LNCAP (cell line): ENCODE results near the gene MOGAT2.

Experiments used
- CTCF ChIP-seq: fragments of 450-650 bp; IDR thresholded peaks from 2 replicates; pipeline ENCODE4 v1.5.1; 2017; ENCODE audit warnings: mild to moderate bottlenecking

The MOGAT2 gene

GRCh38 chr11:75760243-75760642 is 42.6 kb downstream of the MOGAT2 start:
- TF ChIP-seq CTCF, result no peak

- no peak for TF ChIP-seq CTCF
Observed at GRCh38 chr11:75760710-75761493, 43.3 kb downstream of the MOGAT2 start.

- no peak for TF ChIP-seq CTCF
Observed at GRCh38 chr11:75762158-75762557, 44.5 kb downstream of the MOGAT2 start.

- no peak for TF ChIP-seq CTCF
Observed at GRCh38 chr11:75762885-75763284, 45.2 kb downstream of the MOGAT2 start.

- no peak for TF ChIP-seq CTCF
Observed at GRCh38 chr11:75763846-75764245, 46.2 kb downstream of the MOGAT2 start.

GRCh38 chr11:75765116-75765515 is 47.5 kb downstream of the MOGAT2 start:
- TF ChIP-seq CTCF, result no peak

GRCh38 chr11:75766443-75767227 is 49.0 kb downstream of the MOGAT2 start:
- TF ChIP-seq CTCF, result no peak
